ENCODE measurements around the gene ARTN. TPM values are rescaled to one million over a fixed set of nuclear protein-coding genes. Genes with fewer than 3 reads are reported as not detected.

Gene ARTN
- polyA plus RNA-seq, 1 donor, result 1.1 TPM

DNA sequence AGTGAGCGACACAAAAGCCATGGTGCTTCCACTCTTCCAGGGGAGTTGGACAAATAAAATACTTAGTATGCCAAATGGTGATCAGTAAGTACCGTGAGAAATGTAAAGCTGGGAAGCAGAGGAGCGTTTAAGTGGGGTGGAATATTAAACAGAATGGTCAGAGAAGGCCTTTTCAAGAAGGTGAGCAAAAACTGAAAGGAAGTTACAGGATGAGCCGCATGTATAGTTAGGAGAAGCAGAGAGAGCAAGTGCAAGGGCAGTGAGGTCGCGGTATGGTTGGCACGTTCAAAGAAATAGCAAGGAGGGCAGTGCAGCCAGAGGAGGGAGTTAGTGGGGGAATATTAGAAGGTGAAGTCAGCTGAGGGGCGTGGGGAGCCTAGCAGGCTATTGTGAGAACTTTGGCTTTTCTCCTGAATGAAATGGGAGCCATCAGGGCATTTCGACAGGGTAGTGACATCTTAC lies 40.4 kb downstream of the ARTN start:
- no peak for DNase-seq

DNA sequence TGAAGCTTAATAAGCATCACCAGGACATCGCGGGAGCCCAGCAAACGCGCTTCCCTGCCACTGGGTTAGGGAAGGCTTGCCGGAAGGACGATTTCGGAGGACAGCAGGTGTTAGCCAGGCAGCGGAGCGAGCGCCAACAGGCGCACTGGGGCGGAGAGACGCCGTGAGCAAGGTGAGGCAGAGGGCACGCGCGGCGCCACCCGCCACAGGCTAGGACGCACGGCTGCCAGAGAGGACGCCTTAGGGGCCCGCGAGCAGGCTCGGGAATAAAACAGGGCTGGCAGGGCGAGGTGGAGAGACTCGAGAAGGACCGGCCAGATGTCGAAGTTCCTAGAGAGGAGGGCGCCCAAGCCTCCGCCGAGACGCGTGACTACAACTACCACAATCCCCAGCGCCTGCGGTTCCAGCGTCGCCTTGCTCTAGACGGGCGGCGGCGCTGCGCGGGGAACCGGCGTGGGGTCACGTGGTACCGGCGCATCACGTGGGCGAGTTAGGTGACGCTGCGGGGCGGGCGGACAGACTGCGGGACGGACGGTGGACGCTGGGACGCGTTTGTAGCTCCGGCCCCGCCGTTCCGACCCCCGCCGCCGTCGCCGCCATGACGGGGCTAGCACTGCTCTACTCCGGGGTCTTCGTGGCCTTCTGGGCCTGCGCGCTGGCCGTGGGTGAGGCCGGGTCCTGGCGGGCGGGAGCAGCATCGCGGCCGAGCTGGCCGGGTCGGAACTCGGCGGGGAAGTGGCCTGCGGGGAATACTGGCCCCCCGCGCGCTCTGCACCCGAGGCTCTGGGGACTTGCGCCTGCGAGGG lies 41.0 kb downstream of the ARTN start, which contains the start of gene ATP6V0B:
ATP6V0B (plus strand) TSS at position 518 of the 806 bp plus-strand sequence; CDS start at position 599, 81 bp downstream.
- DNase-seq, result peak; percentile 95

DNA sequence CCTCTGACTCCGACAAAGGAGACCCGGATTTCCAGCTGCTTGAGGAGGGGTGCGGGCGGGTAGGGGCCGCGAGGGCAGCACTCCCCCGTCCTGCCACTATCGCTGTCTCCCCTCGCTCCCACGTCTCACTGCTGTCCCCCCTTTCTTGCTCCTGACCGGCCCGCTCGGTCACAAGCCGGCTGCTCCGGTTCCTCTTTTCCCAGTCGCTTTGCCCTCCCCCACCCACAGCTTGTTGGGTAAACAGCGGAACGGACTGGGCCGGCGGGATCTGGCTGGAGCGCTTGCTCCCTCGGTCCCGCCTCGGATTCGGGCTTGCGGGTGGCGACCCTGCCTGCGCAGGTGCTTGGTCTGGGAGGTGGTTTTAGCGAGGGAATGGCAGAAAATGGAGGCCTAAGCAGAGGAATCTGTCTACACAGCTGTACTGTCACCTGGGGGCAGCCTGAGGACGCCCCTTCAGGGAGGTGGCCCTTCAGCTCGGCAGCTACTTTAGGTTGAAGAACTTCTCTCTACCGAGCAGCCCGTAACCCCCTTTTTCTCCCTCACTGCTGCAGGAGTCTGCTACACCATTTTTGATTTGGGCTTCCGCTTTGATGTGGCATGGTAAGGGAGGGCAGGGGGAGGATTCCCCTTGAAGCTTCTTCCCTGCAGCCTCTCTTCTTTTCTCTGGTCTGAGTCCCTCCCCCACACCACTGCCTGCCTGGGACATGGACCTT lies 41.8 kb downstream of the ARTN start:
- DNase-seq, result peak; percentile 39

DNA sequence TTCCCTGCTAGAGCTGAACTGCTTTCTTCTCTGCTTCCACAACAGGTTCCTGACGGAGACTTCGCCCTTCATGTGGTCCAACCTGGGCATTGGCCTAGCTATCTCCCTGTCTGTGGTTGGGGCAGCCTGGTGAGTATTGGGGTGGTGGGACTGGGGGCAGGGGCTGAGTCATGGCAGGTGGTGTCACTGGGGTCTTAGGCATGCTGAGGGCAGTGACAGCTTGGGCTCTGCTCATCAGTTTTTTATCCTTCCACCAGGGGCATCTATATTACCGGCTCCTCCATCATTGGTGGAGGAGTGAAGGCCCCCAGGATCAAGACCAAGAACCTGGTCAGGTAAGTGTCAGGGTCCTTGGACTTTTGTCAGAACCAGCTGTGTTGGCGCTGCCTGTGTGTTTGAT lies 42.4 kb downstream of the ARTN start:
- DNase-seq, result no peak

DNA sequence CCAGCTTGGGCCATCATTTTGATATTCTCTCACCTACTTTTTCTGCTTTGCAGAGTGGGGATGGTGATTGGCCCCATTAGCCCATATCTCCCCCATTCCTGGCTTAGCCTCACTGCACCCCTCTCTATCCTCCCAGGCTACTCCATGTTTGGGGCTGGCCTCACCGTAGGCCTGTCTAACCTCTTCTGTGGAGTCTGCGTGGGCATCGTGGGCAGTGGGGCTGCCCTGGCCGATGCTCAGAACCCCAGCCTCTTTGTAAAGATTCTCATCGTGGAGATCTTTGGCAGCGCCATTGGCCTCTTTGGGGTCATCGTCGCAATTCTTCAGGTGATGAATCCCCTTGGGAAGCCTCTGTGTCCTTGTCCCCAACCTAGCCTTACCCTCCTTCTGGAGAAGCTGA lies 43.3 kb downstream of the ARTN start:
- DNase-seq, result no peak

DNA sequence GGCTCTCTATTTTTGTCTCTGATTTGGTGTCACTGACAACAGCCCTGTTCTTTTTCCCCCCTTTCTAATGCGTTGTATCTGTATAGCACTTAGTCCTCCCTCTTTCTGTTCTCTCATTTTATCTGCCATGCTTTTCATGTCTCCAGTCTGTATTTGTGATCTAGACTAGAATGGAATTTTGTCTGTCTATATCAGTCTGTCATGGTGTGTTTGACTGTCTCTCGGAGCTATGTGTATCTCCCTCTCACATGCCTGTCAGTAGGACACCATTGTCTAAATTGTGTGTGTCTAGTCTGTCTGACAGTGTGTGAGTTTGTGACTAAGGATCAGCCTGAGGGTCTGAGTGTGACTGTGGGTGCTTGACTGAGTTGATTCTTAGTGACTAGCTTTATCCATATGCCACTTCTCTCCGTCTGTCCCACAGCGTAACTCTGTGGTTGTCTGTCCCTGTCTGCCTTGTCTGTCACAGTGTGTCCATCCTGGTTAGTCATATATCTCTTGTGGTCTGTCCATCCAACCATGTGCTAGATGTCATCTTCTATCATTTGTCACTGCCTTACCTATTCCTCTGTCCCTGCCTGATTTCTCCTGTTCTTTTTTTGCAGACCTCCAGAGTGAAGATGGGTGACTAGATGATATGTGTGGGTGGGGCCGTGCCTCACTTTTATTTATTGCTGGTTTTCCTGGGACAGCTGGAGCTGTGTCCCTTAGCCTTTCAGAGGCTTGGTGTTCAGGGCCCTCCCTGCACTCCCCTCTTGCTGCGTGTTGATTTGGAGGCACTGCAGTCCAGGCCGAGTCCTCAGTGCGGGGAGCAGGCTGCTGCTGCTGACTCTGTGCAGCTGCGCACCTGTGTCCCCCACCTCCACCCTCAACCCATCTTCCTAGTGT lies 44.0 kb downstream of the ARTN start:
- DNase-seq, result no peak

DNA sequence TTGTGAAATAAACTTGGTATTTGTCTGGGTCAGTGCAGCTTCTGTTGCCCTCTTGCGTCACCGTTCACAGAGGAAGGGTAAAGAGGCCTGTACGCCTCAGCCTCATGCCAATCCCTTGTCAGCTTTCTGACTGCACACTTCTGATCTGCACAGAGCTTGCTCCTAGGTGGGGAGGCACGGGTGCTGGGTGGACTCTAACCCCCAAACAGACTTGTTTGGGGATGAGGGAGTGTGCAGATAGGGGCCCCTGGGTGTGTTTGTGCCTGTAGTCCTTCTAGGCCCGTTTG lies 44.6 kb downstream of the ARTN start:
- DNase-seq, result no peak

DNA sequence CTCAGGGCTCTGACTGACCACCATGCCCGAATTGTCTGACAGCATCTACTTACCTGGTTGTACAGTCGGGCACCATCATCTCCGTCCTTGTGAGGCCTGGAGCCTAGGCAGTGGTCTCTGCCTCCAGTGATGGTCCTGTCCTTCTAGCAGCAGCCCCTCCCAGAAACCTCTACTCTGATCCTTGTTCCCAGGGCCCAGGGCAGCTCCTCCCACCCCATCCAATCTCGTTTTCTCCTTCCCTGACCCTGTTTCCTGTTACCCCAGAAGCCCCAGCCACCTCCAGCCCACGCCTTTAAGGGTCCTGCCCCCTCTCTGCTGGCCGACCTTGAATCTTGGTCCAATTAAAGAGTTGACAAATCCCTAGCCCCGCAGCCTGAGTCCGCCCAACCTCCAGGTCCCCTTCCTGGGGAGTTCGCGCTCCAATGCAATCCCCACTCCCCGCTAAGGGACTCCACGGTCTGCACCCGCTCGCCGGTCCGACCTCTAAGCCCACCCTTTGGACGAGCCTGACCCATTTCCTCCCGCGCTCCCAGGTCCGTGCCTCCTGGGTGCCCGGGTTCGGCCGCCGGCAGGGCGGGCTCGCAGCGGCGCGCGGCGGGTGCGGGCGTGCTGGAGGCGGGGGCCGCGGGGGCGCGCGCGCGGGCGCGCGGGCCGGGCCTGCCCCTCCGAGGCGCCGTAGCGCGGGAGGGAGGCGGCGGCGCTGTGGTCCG lies 45.1 kb downstream of the ARTN start, which contains the start of gene B4GALT2:
B4GALT2 (plus strand) TSS at position 660 of the 710 bp plus-strand sequence. CDS start 1,951 bp downstream, outside the sequence.
- DNase-seq, result peak; percentile 63

DNA sequence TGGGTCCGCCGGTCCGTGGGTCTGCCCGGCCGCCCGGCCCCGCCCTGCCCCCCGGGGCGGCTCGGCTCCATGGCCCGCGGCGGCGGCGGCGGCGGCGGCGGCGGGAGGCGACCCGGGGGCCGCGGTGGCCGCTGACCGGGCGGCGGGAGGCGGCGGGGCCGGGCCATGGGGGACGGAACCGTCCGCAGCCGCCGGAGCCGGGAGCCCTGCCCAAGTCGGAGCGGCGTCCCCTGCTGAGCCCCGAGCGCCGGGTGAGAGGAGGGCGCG lies 45.6 kb downstream of the ARTN start:
- DNase-seq, result no peak

DNA sequence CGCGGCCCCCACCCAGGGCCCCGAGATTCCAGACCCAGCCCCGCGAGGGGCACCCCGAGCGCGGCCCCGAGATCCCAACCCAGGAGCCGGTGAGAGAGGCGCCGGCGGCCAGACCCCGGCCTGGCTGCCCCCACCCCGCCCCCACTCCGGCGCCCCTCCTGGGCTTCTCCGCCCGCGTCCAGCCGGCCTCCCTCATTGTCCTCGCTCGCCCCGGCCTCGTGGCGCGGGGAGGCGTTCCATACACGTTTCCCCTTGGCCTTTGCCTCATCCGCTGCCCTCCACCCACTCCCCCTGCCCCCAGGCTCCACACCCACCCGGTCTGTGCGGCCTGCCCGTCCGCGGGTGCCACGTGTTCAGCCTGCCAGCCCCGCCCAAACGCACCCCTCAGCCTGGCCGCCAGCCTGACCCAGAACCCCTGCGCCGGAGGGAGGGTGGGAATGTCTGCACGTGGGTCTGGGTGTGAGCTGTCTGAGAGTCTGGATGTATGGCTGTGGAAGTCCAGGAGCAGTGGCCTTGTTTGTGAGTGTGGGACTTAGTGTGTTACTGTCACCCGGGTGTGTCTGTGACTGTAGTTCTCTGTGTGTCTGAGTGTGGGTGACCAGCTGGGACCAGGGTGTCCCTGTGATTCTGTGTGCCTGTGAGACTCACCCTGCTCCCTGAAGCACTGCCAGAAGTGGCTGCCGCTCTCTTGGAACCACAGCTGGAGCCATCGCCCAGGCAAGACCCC lies 46.1 kb downstream of the ARTN start:
- peak; percentile 46 for DNase-seq

DNA sequence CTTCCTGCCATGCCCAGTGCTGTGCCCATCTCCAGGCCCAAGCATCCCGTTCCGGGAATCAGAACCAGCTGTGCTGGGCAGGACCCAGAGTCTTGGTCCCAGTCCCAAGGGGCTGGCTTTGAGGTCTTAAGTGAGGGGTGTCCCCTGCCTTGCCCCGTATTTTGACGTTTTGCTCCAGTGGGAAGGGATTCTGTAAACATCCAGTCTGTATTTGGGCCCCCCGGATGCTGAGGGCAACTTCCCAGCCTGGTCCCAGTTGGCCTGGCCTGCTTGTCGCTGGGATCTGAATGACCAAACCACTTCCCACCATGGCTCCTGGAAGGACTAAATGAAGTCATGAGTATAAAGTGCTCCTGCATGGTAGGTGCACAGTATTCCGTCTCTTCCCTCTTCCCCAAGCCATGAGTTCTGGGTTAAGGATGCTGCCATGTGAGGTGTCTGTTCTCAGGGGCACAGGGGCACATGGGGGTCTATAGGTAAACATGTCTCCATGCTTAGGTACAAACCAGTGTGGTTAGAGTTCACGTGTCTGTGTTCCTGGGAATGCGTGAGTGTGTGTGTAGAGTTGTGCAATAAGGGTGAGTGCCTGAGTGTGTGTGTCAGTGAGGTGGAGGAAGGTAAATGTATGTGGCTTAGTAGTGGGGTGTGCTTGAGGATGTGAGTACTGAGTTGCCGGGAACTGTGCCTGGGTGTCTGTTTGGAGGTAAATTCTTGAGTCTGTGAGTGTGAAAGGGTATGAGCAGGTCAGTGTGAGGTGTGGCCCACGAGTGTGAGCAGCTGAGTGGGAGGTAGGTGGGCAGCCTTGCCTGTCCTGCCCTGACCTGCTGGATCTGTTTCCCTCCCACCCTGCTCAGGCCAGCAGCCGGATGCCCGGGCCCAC lies 46.9 kb downstream of the ARTN start:
- no peak for DNase-seq

DNA sequence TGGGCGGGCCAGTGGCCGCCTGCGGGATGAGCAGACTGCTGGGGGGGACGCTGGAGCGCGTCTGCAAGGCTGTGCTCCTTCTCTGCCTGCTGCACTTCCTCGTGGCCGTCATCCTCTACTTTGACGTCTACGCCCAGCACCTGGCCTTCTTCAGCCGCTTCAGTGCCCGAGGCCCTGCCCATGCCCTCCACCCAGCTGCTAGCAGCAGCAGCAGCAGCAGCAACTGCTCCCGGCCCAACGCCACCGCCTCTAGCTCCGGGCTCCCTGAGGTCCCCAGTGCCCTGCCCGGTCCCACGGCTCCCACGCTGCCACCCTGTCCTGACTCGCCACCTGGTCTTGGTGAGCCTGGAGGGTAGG lies 47.5 kb downstream of the ARTN start:
- no peak for DNase-seq

DNA sequence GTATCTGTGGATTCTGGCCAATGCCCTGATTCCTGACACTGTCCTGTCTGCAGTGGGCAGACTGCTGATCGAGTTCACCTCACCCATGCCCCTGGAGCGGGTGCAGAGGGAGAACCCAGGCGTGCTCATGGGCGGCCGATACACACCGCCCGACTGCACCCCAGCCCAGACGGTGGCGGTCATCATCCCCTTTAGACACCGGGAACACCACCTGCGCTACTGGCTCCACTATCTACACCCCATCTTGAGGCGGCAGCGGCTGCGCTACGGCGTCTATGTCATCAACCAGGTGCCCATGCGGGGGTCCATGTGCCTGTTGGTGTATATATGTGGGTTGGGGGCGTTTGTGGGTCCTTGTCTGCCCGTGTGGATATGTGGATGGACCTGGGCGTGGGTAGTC lies 48.0 kb downstream of the ARTN start:
- DNase-seq, result no peak

DNA sequence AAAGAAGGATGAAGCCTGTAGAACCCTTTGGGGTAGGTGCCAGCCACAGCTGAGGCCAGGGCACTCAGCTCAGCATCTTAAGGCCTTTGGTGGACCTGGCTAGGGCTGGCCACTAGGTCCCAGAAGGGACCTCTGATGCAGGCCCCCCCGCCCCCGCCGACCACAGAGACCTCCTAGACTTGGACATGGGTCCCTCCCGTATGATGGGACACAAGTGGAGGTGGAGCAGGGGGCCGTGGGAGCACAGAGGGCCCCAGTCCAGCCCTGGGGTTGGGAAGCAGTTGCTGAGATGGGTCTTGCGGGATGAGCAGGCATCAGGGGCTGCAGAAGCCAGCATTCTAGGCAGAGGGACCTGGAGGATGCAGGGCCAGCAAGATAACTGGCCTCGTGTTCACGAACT lies 48.6 kb downstream of the ARTN start:
- no peak for DNase-seq

DNA sequence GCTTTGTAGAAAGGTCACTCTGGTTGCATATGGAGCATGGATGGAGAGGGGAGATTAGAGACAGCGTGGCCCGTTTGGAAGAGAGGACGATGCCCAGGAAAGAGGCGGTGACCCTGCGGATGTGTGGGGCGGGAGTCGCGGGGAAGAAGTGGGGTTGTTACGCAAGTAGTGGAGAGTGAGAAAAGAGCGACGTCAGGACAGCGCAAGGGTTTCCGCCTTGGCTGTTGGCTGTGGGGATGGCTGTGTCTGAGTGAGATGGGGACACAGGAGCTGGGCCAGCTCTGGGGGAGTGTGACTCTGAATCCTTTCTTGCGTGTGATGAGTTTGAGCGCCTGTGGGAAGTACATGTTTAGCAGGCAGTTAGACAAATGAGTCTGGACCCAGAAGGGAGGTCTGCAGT lies 49.2 kb downstream of the ARTN start:
- no peak for DNase-seq

DNA sequence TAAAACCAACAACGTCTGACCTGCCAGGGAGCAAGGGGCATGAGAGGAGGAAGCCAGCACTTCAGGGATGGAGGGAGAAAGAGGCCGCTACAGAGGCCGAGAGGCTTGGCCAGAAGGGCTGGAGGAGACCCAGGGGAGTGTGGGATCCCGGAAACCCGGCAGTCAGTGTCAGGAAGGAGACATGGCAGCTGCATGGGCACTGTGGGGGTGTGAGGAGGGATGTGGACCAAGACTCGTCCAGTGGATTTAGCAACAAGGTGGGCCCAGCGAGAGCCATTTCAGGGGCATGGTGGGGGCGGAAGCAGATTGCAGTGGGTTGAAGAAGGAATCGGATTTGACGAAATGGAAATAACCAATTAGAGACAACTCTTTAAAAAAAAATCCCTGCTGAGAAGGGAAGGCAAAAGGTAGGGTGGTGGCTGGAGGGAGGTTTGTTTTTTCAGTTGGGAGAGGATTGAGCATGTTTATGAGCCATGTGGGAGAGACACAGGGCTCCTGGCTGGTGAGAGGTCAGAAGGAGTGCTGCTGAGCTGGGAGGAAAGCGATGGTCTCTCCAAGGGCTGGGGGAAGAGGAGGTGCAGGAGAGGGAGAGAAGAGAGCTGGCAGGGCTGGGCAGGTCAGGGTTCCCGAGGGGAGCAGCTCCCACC lies 49.8 kb downstream of the ARTN start:
- DNase-seq, result no peak

DNA sequence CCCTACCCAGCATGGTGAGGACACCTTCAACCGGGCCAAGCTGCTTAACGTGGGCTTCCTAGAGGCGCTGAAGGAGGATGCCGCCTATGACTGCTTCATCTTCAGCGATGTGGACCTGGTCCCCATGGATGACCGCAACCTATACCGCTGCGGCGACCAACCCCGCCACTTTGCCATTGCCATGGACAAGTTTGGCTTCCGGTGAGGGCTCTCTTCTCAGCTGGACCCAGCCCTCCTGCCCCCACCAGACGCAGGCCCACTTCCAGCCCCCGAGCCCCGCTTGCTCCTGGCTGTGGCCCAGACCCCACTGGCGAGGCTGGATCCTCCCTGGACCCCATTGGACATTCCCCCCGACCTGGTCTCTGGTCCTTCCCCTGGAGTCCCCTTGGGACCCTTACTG lies 51.3 kb downstream of the ARTN start:
- no peak for DNase-seq

DNA sequence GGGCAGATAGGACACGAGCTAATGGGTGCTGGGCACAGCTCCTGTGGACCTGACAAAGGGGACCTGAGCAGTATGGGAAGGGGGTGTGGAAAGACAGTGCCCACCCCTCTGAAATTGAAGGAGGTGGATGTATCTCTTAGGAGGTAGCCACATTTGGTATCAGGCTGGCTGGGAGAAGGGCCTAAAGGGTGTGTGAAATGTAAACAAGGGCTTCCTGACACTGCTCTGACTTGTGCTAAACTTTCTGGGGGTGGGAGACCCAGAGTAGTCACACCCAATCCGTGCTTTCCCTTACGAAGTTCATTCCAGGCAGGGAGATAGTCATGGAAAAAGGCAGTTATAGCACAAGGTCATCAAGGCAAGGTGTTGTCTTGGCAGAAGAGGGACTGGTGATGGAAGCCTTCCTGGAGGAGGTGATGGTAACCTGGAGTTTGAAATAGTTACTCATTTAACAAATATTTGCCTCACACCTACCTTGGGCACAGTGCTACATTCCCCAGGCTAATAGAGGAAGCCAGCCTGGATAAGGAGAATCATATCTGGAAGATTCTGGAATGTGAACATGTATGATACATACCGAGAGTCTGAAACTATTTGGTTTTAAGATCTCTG lies 52.5 kb downstream of the ARTN start:
- no peak for DNase-seq

DNA sequence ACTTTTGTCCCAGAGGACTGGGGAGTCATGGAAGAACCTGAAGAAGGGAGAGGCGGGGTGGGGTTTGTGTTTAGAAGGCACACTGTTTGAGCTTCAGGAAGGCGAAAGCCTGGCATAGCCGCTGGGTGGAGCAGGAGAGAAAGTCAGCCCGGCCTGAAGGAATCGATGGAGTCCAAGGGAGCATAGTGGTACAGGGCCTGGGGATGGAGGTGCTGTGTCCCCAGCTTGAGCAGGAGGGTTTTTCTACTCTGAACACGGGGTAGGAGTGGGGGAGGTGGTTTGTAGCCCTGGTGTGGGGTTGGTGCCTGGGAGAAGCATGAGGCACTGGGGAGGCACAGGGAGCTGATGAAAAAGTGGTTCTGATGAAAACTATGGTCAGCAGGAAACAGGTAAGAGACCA lies 53.1 kb downstream of the ARTN start:
- no peak for DNase-seq

Measured in hindlimb muscle (tissue), 1 donor.